HAP-1 (cell line): ENCODE data around the gene SPRR4.

Source experiments
- DNase-seq, 2 experiments: peaks; one replicate each; pipeline ENCODE4 v3.0.0-alpha.2; 2016 to 2020; ENCODE audit warnings: low spot score in 2 of 2
- H3K27me3 ChIP-seq: fragments of 250-450 bp; sonication (Bioruptor Pico); 2 replicates; pipeline ENCODE4 v1.5.1; 2020; ENCODE audit warnings: low read depth, mild to moderate bottlenecking, moderate library complexity
- H3K36me3 ChIP-seq: fragments of 250-450 bp; sonication (Bioruptor Pico); replicated peaks from 2 replicates; pipeline ENCODE4 v1.5.1; 2020; ENCODE audit warnings: mild to moderate bottlenecking
- H3K4me1 ChIP-seq: fragments of 250-450 bp; sonication (Bioruptor Pico); 2 replicates; pipeline ENCODE4 v1.5.1; 2020; ENCODE audit warnings: mild to moderate bottlenecking
- H3K4me3 ChIP-seq: fragments of 250-450 bp; sonication (Bioruptor Pico); 2 replicates; pipeline ENCODE4 v1.5.1; 2020; ENCODE audit warnings: mild to moderate bottlenecking, moderate library complexity
- H3K9me3 ChIP-seq: fragments of 250-450 bp; sonication (Bioruptor Pico); 2 replicates; pipeline ENCODE4 v1.5.1; 2020; ENCODE audit warnings: mild to moderate bottlenecking, moderate library complexity
- in situ Hi-C: fragments of 300-500 bp; cut with MboI; formaldehyde crosslinking; loops from 3 replicates; pipeline ENCODE4 v1.14.3; 2020; ENCODE audit warnings: low sequenced_read_pairs, inconsistent platforms, mixed read lengths

SPRR4 gene

GRCh38 chr1:152980676-152981075, 10.2 kb downstream of the SPRR4 start:
- no peaks in the 10 kb centered on the region for H3K27me3 ChIP-seq
- in situ Hi-C loops = no loop called here
- H3K4me1 ChIP-seq = no peaks in the 10 kb centered on the region
- H3K9me3 ChIP-seq = no peaks in the 10 kb centered on the region
- no peak overlapping the region for H3K4me3 ChIP-seq
- no peaks in the 10 kb centered on the region for H3K36me3 ChIP-seq
- no peak for DNase-seq

DNA sequence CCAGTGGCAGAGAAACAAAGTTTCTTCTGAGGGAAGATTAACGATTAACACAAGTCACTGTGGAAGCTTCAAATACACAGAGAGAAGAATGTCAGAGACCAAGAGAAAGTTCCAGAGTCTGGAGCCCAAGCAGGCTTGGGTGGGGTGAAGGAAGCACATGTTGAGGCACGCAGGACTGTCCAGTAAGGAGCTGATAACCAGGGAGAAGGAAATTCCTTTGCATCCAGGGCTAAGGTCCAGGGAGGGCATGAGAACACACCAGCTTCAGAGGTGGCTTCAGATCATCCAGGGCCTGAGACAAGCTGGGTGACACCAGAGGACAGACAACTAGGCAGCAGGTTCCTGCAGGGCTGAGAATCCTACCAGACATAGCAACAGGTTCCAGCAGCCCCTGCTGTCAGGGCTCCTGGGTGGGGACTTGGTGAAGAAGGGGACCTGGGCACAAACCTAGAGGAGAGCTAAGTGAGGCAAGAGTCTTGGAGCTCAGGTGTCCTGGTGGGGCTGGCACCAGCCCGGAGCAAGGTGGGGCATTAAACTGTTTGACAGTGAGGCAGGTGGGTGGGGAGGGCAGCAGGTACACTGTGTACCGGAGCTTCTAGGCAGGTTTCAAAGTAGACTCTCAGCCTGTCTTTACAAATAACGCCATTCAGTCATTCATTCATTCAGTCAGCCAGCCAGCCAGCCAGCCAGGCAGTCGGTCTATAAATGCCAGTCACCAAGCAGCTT, 10.9 kb downstream of the SPRR4 start:
- H3K36me3 ChIP-seq = no peaks in the 10 kb centered on the region
- in situ Hi-C loops = no loop called here
- H3K9me3 ChIP-seq = no peaks in the 10 kb centered on the region
- H3K4me3 ChIP-seq = no peak overlapping the region
- no peaks in the 10 kb centered on the region for H3K27me3 ChIP-seq
- DNase-seq = no peak
- no peaks in the 10 kb centered on the region for H3K4me1 ChIP-seq

DNA sequence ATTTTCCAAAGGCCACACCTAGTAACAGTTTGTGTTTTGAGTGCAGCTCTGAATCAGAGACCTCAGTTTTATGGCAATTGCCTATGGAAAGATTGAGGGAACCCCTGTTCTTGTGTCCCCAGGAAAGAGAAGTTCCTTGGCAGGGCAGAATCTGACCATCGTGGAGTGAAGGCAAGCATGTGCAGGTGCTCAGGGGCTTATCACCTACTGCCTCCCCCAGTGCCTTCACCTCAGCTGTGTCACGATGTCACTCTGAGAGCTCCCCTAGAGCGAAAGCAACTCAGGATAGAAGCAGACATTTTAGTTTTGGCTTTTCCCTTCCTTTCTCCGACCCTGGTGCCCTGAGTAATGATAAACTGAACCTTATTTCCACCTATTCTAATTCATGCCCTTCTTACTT, 11.6 kb downstream of the SPRR4 start:
- in situ Hi-C loops = no loop called here

DNA sequence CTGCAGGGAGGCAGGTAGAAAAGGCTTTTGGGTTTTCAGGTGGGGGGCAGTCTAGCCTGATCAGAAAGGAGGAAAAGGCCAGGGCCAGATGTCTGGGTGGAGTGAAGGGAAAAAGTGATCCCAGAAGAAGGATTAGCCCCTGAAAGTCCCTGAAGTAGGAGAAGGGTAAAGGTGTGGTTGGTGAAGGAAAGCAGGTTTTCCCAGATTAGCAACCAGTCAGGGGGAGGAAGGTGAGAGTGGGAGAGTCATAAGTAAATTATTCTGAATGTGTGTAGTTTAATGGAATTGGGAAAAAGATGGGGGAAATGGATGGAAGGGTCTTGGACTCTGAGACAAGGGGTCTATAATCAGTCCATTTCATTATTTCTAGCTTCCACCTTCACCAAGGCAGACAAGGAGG, 12.8 kb downstream of the SPRR4 start:
- no peaks in the 10 kb centered on the region for H3K27me3 ChIP-seq
- no peak overlapping the region for H3K4me3 ChIP-seq
- in situ Hi-C loops = no loop called here
- DNase-seq = no peak
- H3K4me1 ChIP-seq = no peaks in the 10 kb centered on the region
- H3K9me3 ChIP-seq = no peaks in the 10 kb centered on the region
- H3K36me3 ChIP-seq = no peaks in the 10 kb centered on the region

More for the DNA sequence above, 11.6 kb downstream of the SPRR4 start:
- Histone ChIP-seq H3K36me3 (no peaks in the 10 kb centered on the region), H3K9me3 (no peaks in the 10 kb centered on the region), H3K4me1 (no peaks in the 10 kb centered on the region), H3K4me3 (no peak overlapping the region), H3K27me3 (no peaks in the 10 kb centered on the region)
- no peak for DNase-seq

GRCh38 chr1:152983743-152984142, 13.3 kb downstream of the SPRR4 start, which contains the start of gene SPRR1A:
Gene SPRR1A, plus strand, starts transcription at chr1:152984081. Its CDS starts 1,150 bp downstream, at chr1:152985231.
- no peaks in the 10 kb centered on the region for H3K9me3 ChIP-seq
- in situ Hi-C loops = no loop called here
- no peak for DNase-seq
- H3K36me3 ChIP-seq = no peaks in the 10 kb centered on the region
- H3K27me3 ChIP-seq = no peaks in the 10 kb centered on the region
- no peaks in the 10 kb centered on the region for H3K4me1 ChIP-seq
- H3K4me3 ChIP-seq = no peak within 1 kb of the TSS

DNA sequence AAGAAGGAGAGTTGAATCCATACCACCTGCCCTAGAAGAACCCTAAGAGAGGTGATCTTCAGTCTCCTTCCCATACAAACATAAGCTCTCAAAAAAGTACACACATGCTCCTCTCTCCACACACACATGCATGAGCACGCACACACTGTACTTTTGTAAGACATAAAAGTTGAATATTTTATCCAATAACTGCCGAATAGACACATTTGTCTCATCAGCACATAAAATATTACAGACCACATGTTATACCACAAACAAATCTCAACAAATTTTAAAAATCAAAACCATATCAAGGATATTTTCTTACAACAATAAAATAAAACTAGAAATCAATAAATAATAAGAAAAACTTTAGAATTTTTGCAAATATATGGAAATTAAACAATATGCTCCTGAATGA, 16.1 kb downstream of the SPRR4 start:
- in situ Hi-C loops = no loop called here
- no peak overlapping the region for H3K4me3 ChIP-seq
- H3K9me3 ChIP-seq = no peaks in the 10 kb centered on the region
- DNase-seq = no peak
- no peaks in the 10 kb centered on the region for H3K4me1 ChIP-seq
- H3K27me3 ChIP-seq = no peaks in the 10 kb centered on the region
- H3K36me3 ChIP-seq = no peaks in the 10 kb centered on the region

GRCh38 chr1:152993186-152993585, 22.7 kb downstream of the SPRR4 start:
- in situ Hi-C loops = no loop called here
- H3K9me3 ChIP-seq = no peaks in the 10 kb centered on the region
- DNase-seq = no peak

GRCh38 chr1:152995842-152996241, 25.4 kb downstream of the SPRR4 start:
- DNase-seq = no peak
- Histone ChIP-seq H3K4me1 (no peaks in the 10 kb centered on the region), H3K36me3 (no peaks in the 10 kb centered on the region), H3K9me3 (no peaks in the 10 kb centered on the region), H3K27me3 (no peaks in the 10 kb centered on the region), H3K4me3 (no peak overlapping the region)
- in situ Hi-C loops = no loop called here

More at GRCh38 chr1:152993186-152993585, 22.7 kb downstream of the SPRR4 start:
- no peaks in the 10 kb centered on the region for H3K36me3 ChIP-seq
- no peaks in the 10 kb centered on the region for H3K27me3 ChIP-seq
- no peaks in the 10 kb centered on the region for H3K4me1 ChIP-seq
- no peak overlapping the region for H3K4me3 ChIP-seq

- H3K36me3 ChIP-seq = no peaks in the 10 kb centered on the region
- DNase-seq = no peak
- no peaks in the 10 kb centered on the region for H3K9me3 ChIP-seq
- H3K4me1 ChIP-seq = no peaks in the 10 kb centered on the region
- no peaks in the 10 kb centered on the region for H3K27me3 ChIP-seq
- no peak overlapping the region for H3K4me3 ChIP-seq
- in situ Hi-C loops = no loop called here
Observed at GRCh38 chr1:152996633-152997400, 26.4 kb downstream of the SPRR4 start.

- Histone ChIP-seq H3K9me3 (no peaks in the 10 kb centered on the region), H3K4me1 (no peaks in the 10 kb centered on the region), H3K36me3 (no peaks in the 10 kb centered on the region), H3K4me3 (no peak overlapping the region), H3K27me3 (no peaks in the 10 kb centered on the region)
- no peak for DNase-seq
- in situ Hi-C loops = no loop called here
Observed at GRCh38 chr1:152997901-152998300, 27.5 kb downstream of the SPRR4 start.

DNA sequence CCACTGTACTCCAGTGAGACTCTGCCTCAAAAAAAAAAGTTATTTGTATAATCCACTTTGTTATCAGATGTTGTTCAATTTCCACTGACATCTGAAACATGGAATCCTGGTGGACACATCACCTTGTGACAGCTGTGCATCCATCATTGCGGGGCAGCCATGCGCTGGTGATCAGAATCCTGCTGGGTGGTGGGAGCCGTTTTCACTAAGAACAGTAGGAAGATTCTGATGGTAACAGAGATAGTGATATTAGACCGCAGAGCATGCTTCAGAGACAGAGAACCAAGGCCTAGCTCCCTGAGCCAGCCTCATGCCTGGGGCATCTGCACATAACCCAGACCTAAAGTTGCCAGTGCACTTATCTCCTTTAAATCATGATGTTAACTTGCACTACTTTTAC, 28.0 kb downstream of the SPRR4 start:
- in situ Hi-C loops = no loop called here
- H3K4me3 ChIP-seq = no peak overlapping the region
- H3K4me1 ChIP-seq = no peaks in the 10 kb centered on the region
- no peaks in the 10 kb centered on the region for H3K36me3 ChIP-seq
- H3K9me3 ChIP-seq = no peaks in the 10 kb centered on the region
- no peaks in the 10 kb centered on the region for H3K27me3 ChIP-seq
- no peak for DNase-seq

- no peak for DNase-seq
- H3K4me1 ChIP-seq = no peaks in the 10 kb centered on the region
- no peaks in the 10 kb centered on the region for H3K9me3 ChIP-seq
- H3K4me3 ChIP-seq = no peak overlapping the region
- no peaks in the 10 kb centered on the region for H3K36me3 ChIP-seq
- no peaks in the 10 kb centered on the region for H3K27me3 ChIP-seq
- in situ Hi-C loops = no loop called here
Observed at GRCh38 chr1:152999818-153000217, 29.4 kb downstream of the SPRR4 start.

DNA sequence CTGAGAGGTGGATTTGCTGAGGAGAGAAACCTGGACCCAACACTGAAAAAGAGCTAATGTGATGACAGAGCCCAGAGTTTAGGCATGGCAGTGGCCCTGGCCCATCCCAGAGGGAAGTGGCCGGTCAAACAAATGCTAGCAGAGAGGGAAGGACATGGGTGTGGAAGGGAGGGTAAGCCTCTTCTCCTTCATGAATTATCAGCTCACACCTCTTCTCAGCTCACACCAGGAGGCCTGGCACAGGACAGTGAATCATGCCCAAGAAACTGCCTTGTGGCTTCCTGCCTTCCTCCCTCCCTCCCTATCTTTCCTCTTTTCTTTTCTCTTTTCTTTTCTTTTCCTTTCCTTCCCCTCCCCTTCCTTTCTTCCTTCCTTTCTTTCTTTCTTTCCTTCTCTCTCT, 29.8 kb downstream of the SPRR4 start:
- Histone ChIP-seq H3K4me3 (no peak overlapping the region), H3K4me1 (no peaks in the 10 kb centered on the region), H3K27me3 (no peaks in the 10 kb centered on the region), H3K36me3 (no peaks in the 10 kb centered on the region), H3K9me3 (no peaks in the 10 kb centered on the region)
- DNase-seq = no peak
- in situ Hi-C loops = no loop called here

DNA sequence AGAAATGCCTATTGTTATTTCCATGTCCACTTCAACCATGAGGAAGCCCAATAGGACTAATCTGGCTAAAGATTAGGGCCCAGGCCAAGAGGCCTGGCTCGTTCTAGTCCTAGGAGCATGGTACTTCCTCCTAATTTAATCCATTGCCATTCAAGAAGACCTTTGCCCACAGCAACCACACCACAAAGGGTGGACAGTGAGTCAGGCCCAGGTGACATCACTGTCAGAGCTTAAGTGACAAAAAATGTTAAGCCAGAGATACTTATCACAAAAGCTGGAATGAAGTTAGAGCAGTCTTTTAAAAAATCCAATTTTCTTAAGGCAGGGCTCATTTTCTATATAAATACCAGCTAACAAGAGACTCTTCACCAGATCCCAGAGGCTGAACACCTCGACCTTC, 30.9 kb downstream of the SPRR4 start, which contains the start of gene SPRR3:
Gene SPRR3, plus strand, starts transcription at position 368 of the 400 bp plus-strand sequence. CDS start 1,272 bp downstream, outside the sequence.
- Histone ChIP-seq H3K4me3 (no peak within 1 kb of the TSS), H3K4me1 (no peaks in the 10 kb centered on the region), H3K36me3 (no peaks in the 10 kb centered on the region), H3K9me3 (no peaks in the 10 kb centered on the region), H3K27me3 (no peaks in the 10 kb centered on the region)
- no peak for DNase-seq
- in situ Hi-C loops = no loop called here
